NT2/D1 (cell line): ENCODE data around the gene KCNH2.

Source experiments
- DNase-seq: peaks from one replicate; pipeline ENCODE4 v3.0.0-alpha.2; 2011; ENCODE audit warnings: low read depth, low spot score
- H3K27me3 ChIP-seq: 2 replicates; pipeline ENCODE4 v1.6.0; 2011; ENCODE audit warnings: mild to moderate bottlenecking; ENCODE audit not compliant: insufficient read length, insufficient read depth
- H3K36me3 ChIP-seq: 2 replicates; pipeline ENCODE4 v1.6.1; 2011; ENCODE audit warnings: mild to moderate bottlenecking, low read length, mixed read lengths; ENCODE audit not compliant: insufficient read depth, insufficient read length
- H3K4me1 ChIP-seq: 2 replicates; pipeline ENCODE4 v1.5.1; 2011; ENCODE audit not compliant: insufficient read depth, insufficient read length
- H3K4me3 ChIP-seq: 2 replicates; pipeline ENCODE4 v1.5.1; 2011; ENCODE audit warnings: low read depth; ENCODE audit not compliant: insufficient read length
- H3K9ac ChIP-seq: 2 replicates; pipeline ENCODE4 v1.6.0; 2011; ENCODE audit warnings: low read depth; ENCODE audit not compliant: insufficient read length
- H3K9me3 ChIP-seq: 2 replicates; pipeline ENCODE4 v1.5.1; 2011; ENCODE audit warnings: mild to moderate bottlenecking, low read length; ENCODE audit not compliant: insufficient read depth
- SUZ12 ChIP-seq: IDR thresholded peaks from 2 replicates; pipeline ENCODE4 v1.6.1; 2011; ENCODE audit not compliant: insufficient read length, insufficient read depth; ENCODE audit errors: extremely low read depth
- YY1 ChIP-seq: IDR thresholded peaks from 2 replicates; pipeline ENCODE4 v1.6.1; 2011; ENCODE audit not compliant: insufficient read length, insufficient read depth
- ZNF274 ChIP-seq: IDR thresholded peaks from 2 replicates; pipeline ENCODE4 v1.6.1; 2011; ENCODE audit warnings: mild to moderate bottlenecking, low read depth, low read length

The KCNH2 gene

GRCh38 chr7:150986099-150986512 is 8.0 kb upstream of the KCNH2 start:
- Histone ChIP-seq H3K36me3 (no peaks in the 10 kb centered on the region), H3K27me3 (peaks cover 29% of the 10 kb centered on the region), H3K4me3 (no peak overlapping the region), H3K9ac (no peak overlapping the region), H3K4me1 (peaks cover 4% of the 10 kb centered on the region), H3K9me3 (peaks cover 15% of the 10 kb centered on the region; the same call in 1 of the 2 replicates)
- DNase-seq: no peak
- TF ChIP-seq SUZ12: no peak
- no peak for TF ChIP-seq YY1
- TF ChIP-seq ZNF274: no peak

DNA sequence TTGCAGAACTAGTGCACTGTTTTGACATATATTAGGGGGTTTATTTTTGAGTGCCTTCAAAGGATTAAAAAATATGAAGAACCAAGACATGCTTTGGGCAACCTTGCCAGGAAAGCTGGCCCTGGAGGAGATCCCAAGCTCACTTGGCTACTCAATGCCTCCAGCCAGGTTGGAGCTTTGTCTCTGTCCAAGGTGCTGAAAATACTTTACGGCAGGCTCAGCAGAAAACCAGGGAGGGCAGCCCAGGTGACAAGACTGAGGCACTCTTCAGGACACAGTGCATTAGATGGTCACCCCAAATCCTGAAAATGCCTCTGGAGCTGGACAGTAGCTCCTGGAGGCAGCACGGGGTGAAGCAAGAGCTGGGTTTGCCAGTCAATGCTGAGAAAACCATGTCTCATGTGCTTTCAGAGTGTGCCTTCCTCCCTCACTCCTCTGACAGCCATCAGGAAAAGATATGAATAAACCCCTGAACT is 5.8 kb upstream of the KCNH2 start:
- peaks cover 40% of the 10 kb centered on the region for H3K27me3 ChIP-seq
- H3K9ac ChIP-seq: no peak overlapping the region
- DNase-seq: peak; percentile 63
- no peaks in the 10 kb centered on the region for H3K36me3 ChIP-seq
- H3K4me3 ChIP-seq: no peak overlapping the region
- H3K9me3 ChIP-seq: no peaks in the 10 kb centered on the region
- H3K4me1 ChIP-seq: peaks cover 10% of the 10 kb centered on the region
- TF ChIP-seq SUZ12 (no peak), YY1 (no peak), ZNF274 (no peak)

- TF ChIP-seq SUZ12 (no peak), ZNF274 (no peak), YY1 (no peak)
- H3K27me3 ChIP-seq: peaks cover 41% of the 10 kb centered on the region
Observed at GRCh38 chr7:150982351-150982750, 4.2 kb upstream of the KCNH2 start.

DNA sequence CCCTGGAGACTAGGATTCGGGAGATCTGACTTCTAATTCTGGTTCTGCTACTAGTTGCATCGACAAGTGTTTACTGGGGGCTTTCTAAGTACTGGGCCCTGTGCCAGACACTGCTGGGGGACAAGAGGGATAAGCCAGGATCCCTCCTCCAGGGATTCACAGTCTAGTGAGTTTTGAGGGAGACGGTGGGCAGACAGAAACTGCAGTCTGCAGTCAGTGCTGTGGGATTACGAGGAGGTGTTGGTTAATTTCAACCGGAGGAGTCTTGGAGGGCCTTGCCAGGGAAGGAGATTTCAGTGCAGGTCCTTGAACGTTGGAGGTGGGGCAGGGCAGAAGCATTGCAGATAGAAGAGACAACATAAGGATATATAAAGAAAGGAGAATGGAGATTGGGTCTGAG is 3.5 kb upstream of the KCNH2 start:
- DNase-seq: no peak
- Histone ChIP-seq H3K9ac (no peak overlapping the region), H3K36me3 (no peaks in the 10 kb centered on the region), H3K9me3 (no peaks in the 10 kb centered on the region), H3K27me3 (peaks cover 48% of the 10 kb centered on the region), H3K4me3 (no peak overlapping the region), H3K4me1 (peaks cover 16% of the 10 kb centered on the region)
- TF ChIP-seq ZNF274 (no peak), YY1 (no peak), SUZ12 (no peak)

More at GRCh38 chr7:150982351-150982750, 4.2 kb upstream of the KCNH2 start:
- H3K9ac ChIP-seq: no peak overlapping the region
- peaks cover 10% of the 10 kb centered on the region for H3K4me1 ChIP-seq
- DNase-seq: no peak
- H3K9me3 ChIP-seq: no peaks in the 10 kb centered on the region
- no peak overlapping the region for H3K4me3 ChIP-seq
- H3K36me3 ChIP-seq: no peaks in the 10 kb centered on the region

GRCh38 chr7:150980663-150981062 is 2.5 kb upstream of the KCNH2 start:
- no peak for DNase-seq

DNA sequence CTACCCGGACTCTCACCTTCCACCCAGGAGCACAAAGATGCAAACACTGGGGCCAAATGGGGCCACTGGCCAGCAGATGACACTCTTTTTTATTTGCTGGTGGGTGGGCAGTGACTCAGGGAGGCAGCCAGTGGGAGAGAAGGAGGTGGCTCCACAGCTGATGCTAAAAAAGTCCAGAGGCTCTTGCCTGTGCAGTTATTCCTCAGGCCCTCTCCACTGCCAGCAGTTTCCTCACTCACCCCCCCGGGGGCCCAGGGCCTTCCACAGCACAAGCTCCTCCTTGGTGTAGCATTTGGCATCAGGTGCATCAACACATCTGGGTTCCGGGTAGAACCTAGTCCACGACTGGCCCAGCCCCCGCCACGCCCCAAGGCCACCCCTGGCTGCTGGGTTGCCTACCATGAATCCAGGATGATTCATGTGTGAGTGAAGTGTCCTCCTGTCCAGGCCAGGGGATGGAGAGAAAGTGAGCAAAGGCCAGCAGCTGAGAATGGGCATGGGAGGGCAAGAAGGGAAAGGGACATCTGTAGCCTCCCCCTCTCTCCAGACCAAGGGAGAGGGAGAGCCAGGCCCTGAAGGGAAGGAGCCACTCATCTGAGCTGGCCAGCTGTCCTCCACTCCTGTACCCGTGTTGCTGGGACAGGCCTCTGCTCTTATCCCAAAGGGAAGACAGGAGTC is 1.7 kb upstream of the KCNH2 start:
- Histone ChIP-seq H3K36me3 (no peaks in the 10 kb centered on the region), H3K9ac (no peak overlapping the region), H3K4me1 (peaks cover 20% of the 10 kb centered on the region), H3K4me3 (peak overlapping the region; percentile 8), H3K27me3 (peaks cover 56% of the 10 kb centered on the region), H3K9me3 (no peaks in the 10 kb centered on the region)
- no peak for DNase-seq
- no peak for TF ChIP-seq ZNF274

More at GRCh38 chr7:150980663-150981062, 2.5 kb upstream of the KCNH2 start:
- TF ChIP-seq ZNF274 (no peak), SUZ12 (no peak), YY1 (no peak)
- Histone ChIP-seq H3K36me3 (no peaks in the 10 kb centered on the region), H3K27me3 (peaks cover 52% of the 10 kb centered on the region), H3K9ac (no peak overlapping the region), H3K4me3 (no peak overlapping the region), H3K9me3 (no peaks in the 10 kb centered on the region), H3K4me1 (peaks cover 15% of the 10 kb centered on the region)

DNA sequence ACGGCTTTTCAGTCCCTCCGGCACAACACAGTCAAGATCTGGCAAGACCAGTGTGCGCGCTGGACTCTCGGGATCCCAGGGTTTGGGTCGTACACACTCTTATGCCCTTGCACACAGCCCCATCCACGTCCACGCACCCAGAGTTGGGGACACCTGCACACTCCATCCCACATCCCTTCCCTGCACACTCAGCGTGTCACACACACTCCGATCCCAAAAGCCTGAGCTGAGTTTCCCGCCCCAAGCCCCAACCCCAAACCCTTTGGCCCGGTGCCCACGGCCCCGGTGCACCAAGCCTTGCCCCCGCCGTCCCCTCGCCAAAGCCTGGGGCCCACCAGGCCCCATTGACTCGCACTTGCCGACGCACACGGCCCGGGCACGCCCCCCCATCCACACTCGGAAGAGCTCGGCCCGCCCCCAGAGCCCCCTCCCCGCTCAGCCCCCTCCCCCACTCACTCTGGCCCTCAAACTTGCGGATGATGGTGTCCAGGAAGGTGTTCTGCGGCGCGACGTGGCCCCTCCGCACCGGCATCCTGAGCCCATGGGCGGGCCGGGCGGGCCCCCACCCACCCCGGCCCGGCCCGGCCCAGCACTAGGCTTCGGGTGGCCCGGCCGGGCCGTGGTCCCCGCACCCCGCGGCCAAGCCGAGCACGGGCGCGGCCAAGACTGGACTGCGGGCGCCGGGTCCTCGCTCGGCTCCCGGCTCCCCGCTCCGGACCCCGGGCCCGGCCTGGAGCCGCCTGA is 567 bp downstream of the KCNH2 start:
- Histone ChIP-seq H3K9me3 (no peaks in the 10 kb centered on the region), H3K27me3 (peaks cover 57% of the 10 kb centered on the region), H3K36me3 (no peaks in the 10 kb centered on the region), H3K4me1 (peaks cover 24% of the 10 kb centered on the region), H3K4me3 (peak overlapping the region; percentile 41), H3K9ac (peak overlapping the region; percentile 63)
- no peak for TF ChIP-seq SUZ12
- TF ChIP-seq YY1: no peak
- TF ChIP-seq ZNF274: no peak
- DNase-seq: no peak
